Activated CD4-positive, alpha-beta T cell treated with anti-CD3 and anti-CD28 coated beads, Interleukin-2, amount 10 ng/mL, durations not matched to agents 7 days and 5 days (primary cell): ENCODE results near the gene UBE2S. TPM values are rescaled to one million over a fixed set of nuclear protein-coding genes. Genes with fewer than 3 reads are reported as not detected.

Experiments used
- CTCF ChIA-PET: fragments of 350-600 bp; sonication (Branson Sonifier 250); formaldehyde crosslinking; loops from one replicate; lab custom pipeline; 2021; ENCODE audit warnings: antibody characterized with exemption; lab: Charles Lee
- POLR2A ChIA-PET: fragments of 350-600 bp; sonication (Branson Sonifier 250); formaldehyde crosslinking; loops from one replicate; lab custom pipeline; 2021; ENCODE audit warnings: antibody characterized with exemption; lab: Charles Lee
- DNase-seq: peaks from one replicate; pipeline ENCODE4 v3.0.0-alpha.2; 2020
- H3K27ac Mint-ChIP-seq: one replicate; pipeline ENCODE4 v1.8.0; 2021; ENCODE audit warnings: mild to moderate bottlenecking, moderate library complexity, mixed read lengths
- H3K27me3 Mint-ChIP-seq: one replicate; pipeline ENCODE4 v1.8.0; 2021; ENCODE audit warnings: mixed read lengths
- H3K36me3 Mint-ChIP-seq: one replicate; pipeline ENCODE4 v1.8.0; 2021; ENCODE audit warnings: low read depth, mixed read lengths
- H3K4me1 Mint-ChIP-seq: one replicate; pipeline ENCODE4 v1.8.0; 2021; ENCODE audit warnings: mixed read lengths
- H3K4me3 Mint-ChIP-seq: one replicate; pipeline ENCODE4 v1.8.0; 2021; ENCODE audit warnings: mild to moderate bottlenecking, moderate library complexity, mixed read lengths
- H3K9me3 Mint-ChIP-seq: one replicate; pipeline ENCODE4 v1.8.0; 2021; ENCODE audit warnings: mixed read lengths
- total RNA-seq, 2 experiments: library from RNA; stranded (reverse); gene quantifications; one replicate each; pipeline ENCODE4 v1.2.3, GENCODE V29; 2021

The UBE2S gene
- total RNA-seq, 2 experiments from 2014 or later, result 238 to 255 TPM

DNA sequence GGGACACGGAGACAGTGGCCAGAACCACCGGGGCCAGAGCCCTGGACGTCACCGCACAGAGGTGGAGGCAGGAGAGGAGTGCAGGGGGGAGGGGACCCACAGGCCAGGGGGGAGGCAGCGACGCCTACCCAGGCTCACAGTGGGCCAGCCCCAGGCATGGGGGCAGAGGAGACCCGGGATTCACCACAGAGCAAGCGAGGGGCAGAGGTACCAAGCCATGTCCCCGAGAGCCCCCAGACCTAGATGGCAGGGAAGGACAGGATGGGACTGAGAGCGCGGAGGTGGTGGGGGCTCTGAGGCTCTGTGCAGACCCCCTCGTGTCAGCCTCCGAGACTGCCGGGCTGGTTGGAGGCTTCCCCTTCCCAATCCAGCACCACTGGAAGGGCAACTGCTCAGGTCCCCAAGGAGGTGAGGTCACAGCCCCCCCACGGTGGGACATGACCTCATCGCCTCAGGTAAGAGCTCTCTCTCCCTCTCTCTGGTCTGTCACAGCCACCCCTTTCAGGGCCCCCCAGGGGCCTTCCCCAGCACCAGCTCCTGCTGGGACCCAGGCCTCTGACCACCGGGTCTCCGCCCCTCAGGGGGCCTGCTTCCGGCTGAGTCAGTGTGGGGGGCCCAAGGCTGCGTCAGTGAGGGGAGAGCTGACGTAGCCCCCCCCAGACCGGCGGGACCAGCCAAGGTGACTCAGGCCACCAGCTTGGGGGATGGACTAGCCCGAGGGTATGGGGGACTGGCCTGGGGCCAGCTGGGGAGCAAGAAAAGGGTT, 35.1 kb downstream of the UBE2S start:
- Mint-ChIP-seq H3K36me3 (peaks cover 3% of the 10 kb centered on the region), H3K4me3 (no peak overlapping the region), H3K9me3 (no peaks in the 10 kb centered on the region), H3K27me3 (peaks cover 46% of the 10 kb centered on the region), H3K27ac (no peak overlapping the region), H3K4me1 (peaks cover 2% of the 10 kb centered on the region)
- CTCF ChIA-PET, result interaction anchor here (0.6 to 1.4 kb wide), 3 partner anchors 12 to 95 kb away, joined by 3 to 4 read pairs (median 3); partner anchors contain the start of gene TMEM238
- DNase-seq, result no peak
- POLR2A ChIA-PET, result no interaction called here

DNA sequence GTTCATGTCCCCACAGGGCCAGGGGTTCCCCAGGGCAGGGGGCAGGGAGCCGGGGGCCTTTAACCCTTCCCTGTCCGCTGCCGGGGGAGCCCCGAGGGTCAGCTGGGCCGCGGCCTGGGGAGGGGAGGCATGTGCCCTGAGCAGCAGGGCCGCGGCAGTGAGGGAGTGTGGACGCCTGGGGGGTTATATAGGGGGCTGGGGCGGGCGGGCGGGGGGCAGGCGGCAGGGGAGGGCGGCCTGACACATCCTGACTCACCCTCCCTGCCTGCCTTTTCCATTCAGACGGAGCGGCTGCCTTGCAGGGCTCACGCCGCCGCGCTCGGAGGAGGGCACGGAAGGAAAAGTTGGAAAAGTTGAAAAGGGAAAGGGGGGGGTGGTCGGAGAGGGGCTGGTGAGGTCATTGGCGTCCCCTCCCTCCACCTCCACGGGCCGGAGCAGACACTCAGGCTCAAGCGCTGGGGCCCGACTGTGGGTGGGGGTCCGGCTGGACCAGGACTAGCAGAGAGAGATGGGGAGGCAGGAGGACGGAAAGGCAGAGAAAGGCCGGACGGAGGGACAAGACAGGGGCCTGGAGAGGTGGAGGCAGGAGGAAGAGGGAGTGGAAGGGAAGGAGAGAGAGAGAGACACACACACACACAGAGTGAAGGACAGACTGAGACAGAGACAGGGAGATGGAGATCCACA, 37.1 kb downstream of the UBE2S start, which contains the start of gene IL11:
Gene IL11 (minus strand): TSS at position 159 of the 684 bp plus-strand sequence. CDS start 153 bp downstream, at position 6.
- DNase-seq, result no peak
- Mint-ChIP-seq H3K4me1 (peaks cover 2% of the 10 kb centered on the region), H3K27ac (no peak within 1 kb of the TSS), H3K9me3 (no peaks in the 10 kb centered on the region), H3K27me3 (peaks cover 48% of the 10 kb centered on the region), H3K4me3 (no peak within 1 kb of the TSS), H3K36me3 (peaks cover 3% of the 10 kb centered on the region)
- ChIA-PET CTCF (no interaction called here), POLR2A (no interaction called here)

DNA sequence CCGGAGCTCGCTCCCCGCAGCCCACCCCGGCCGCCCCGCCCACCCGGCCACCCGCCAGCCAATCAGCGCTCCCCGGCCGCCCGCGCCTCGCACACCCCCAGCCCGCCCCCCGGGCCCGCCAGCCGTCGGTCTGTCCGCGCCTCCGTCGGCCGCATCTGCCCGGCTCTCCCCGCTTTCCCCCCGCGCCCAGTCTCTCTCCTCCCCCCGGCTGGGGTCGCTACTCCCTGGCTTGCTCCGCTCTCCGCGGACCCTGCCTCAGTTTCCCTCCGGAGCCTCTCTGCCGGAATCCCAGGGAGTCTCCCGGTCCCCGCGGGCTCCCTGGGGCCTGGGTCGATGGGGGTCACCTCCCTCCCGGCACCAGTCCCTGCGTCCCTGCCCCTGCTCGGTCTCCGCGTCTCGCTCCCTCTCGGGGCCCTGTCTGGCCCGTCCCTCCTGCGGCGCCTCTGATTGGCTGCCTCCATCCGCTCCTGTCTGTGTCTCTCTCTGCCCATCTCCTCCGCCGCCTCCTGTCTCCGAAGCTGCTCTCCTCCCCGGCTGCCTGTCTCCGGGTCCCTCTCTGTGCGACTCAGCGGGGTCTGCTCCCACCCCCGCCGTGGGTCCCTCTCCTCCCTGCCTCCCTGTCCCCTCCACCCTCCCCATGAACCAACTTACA, 37.8 kb downstream of the UBE2S start:
- Mint-ChIP-seq H3K9me3 (no peaks in the 10 kb centered on the region), H3K4me1 (peaks cover 2% of the 10 kb centered on the region), H3K36me3 (peaks cover 3% of the 10 kb centered on the region), H3K4me3 (no peak overlapping the region), H3K27me3 (peaks cover 46% of the 10 kb centered on the region), H3K27ac (no peak overlapping the region)
- ChIA-PET CTCF (interaction anchor here (1.1 kb wide), 1 partner anchor 15 kb away, joined by 3 read pairs; the partner anchor contains the start of gene TMEM238), POLR2A (no interaction called here)
- no peak for DNase-seq

DNA sequence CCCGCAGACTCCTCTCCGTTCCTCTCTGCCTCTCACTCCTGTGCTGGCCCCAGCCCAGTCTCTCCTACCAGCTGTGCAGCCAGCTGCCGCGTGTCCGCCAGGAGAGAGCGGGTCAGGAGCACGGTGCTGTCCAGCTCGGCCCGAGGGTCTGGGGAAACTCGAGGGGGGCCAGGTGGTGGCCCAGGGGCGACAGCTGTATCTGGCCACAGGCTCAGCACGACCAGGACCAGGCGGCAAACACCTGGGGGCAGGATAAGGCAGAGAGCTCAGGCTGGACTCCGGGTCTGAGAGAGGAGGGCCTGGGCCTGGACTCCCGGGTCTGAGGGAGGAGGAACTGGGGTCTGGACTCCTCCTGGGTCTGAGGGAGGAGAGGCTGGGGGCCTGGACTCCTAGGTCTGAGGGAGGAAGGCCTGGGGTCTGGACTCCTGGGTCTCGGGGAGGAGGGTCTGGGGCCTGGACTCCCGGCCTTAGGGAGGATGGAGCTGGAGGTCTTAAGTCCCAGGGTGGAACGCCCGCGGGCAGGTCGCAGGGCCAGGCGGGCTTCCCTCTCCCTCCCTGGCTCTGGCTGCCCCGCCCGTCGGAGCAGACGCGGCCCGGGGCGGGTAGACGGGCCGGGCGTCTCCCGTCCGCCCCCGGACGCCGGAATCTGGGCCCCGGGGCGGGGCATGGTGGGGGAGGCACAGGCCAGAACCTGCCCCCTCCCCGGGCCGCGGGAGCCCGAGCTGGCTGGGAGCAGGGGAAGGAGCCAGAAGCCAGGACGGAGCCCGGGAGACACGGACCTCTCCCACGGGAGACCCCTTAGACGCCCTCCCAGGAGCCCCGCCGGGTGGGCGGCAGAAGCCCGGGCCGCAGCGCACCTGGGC, 38.7 kb downstream of the UBE2S start:
- H3K36me3 Mint-ChIP-seq, result peaks cover 3% of the 10 kb centered on the region
- peaks cover 2% of the 10 kb centered on the region for H3K4me1 Mint-ChIP-seq
- POLR2A ChIA-PET, result no interaction called here
- no peak overlapping the region for H3K4me3 Mint-ChIP-seq
- H3K27ac Mint-ChIP-seq, result no peak overlapping the region
- H3K27me3 Mint-ChIP-seq, result peaks cover 46% of the 10 kb centered on the region
- CTCF ChIA-PET, result interaction anchor here (0.9 to 1.3 kb wide), 3 partner anchors 15 to 57 kb away, joined by 3 read pairs; partner anchors contain the start of gene TMEM238
- H3K9me3 Mint-ChIP-seq, result no peaks in the 10 kb centered on the region
- no peak for DNase-seq

DNA sequence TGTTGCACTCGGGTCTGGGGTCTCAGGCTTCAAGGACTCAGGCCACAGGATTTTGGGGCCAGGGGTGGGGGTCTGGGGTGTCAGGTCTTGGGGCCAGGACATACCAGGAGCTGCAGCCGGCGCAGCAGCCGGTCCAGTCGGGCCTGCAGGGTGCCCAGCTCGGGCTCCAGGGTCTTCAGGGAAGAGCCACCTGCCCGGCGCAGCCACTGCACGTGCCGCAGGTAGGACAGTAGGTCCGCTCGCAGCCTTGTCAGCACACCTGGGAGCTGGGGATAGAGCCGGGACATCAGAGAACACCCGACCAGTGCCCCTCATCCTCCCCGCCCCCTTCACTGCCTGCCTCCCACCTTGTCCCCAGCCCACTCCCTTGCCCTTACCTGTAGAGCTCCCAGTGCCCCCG, 39.5 kb downstream of the UBE2S start:
- H3K9me3 Mint-ChIP-seq, result no peaks in the 10 kb centered on the region
- H3K4me1 Mint-ChIP-seq, result peaks cover 2% of the 10 kb centered on the region
- peaks cover 3% of the 10 kb centered on the region for H3K36me3 Mint-ChIP-seq
- ChIA-PET CTCF (interaction anchor here (0.9 to 1.3 kb wide), 2 partner anchors 16 to 56 kb away, joined by 3 read pairs; partner anchors contain the start of gene TMEM238), POLR2A (no interaction called here)
- H3K27me3 Mint-ChIP-seq, result peaks cover 42% of the 10 kb centered on the region
- no peak for DNase-seq
- H3K27ac Mint-ChIP-seq, result no peak overlapping the region
- no peak overlapping the region for H3K4me3 Mint-ChIP-seq

DNA sequence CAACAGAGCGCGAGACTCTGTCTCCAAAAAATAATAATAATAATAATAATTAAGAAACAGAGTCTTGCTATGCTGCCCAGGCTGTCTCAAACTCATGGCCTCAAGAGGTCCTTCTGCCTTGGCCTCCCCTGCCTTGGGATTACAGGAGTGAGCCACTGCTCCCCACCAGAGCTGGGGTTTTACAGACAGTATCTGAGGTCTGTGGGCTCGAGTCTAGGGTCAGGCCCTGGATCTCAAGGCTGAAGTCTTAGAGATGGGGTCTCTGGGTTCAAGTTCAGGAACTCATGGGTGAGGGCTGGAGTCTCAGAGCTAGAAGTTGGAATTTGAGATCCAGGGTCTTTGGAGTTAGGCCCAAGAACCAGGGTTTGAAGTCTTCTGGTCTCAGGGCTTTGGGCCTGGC, 40.8 kb downstream of the UBE2S start:
- POLR2A ChIA-PET, result no interaction called here
- peaks cover 3% of the 10 kb centered on the region for H3K36me3 Mint-ChIP-seq
- CTCF ChIA-PET, result interaction anchor here (1.3 to 1.5 kb wide), 2 partner anchors 9 to 206 kb away, joined by 3 read pairs; no protein-coding TSS in a partner anchor
- no peak overlapping the region for H3K27ac Mint-ChIP-seq
- no peaks in the 10 kb centered on the region for H3K9me3 Mint-ChIP-seq
- H3K4me3 Mint-ChIP-seq, result no peak overlapping the region
- no peak for DNase-seq
- H3K27me3 Mint-ChIP-seq, result peaks cover 32% of the 10 kb centered on the region
- H3K4me1 Mint-ChIP-seq, result peaks cover 2% of the 10 kb centered on the region

DNA sequence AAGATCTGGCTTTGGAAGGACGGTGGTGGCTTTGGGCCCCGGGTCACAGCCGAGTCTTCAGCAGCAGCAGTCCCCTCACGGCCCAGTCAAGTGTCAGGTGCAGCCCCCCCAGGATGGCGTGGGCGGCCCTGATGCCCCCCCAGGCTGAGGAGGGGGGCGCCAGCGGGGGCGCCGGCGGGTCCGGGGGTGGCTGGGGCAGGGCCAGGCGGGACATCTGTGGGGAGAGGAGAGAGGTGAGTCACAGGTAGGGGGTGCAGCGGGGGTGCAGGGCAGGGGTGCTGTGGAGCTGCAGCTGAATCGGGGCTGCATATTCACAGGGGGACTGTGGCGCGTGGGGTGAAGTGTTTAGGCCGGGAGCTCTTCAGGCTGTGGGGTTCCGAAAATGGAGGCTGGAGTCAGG, 41.6 kb downstream of the UBE2S start:
- Mint-ChIP-seq H3K4me3 (no peak overlapping the region), H3K9me3 (no peaks in the 10 kb centered on the region), H3K36me3 (peaks cover 2% of the 10 kb centered on the region), H3K27ac (no peak overlapping the region), H3K4me1 (peaks cover 2% of the 10 kb centered on the region), H3K27me3 (peaks cover 24% of the 10 kb centered on the region)
- DNase-seq, result no peak
- ChIA-PET CTCF (interaction anchor here (1.3 to 1.5 kb wide), 2 partner anchors 10 to 205 kb away, joined by 3 read pairs; no protein-coding TSS in a partner anchor), POLR2A (no interaction called here)

DNA sequence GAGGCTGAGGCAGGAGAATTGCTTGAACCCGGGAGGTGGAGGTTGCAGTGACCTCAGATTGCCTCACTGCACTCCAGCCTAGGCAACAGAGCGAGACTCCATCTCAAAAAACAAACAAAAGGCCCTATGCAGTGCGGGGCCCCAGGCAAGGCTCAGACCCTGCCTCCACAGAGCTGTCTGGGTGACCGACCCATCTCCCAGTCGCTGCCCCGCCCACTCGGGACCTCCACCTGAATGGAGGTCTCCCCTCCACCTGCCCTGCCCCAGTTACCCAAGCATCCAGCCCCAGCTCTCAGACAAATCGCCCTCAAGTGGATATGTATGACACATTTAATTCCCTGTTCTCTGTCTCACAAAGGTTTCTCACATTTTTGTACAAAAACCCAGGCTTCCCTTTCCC, 42.3 kb downstream of the UBE2S start:
- Mint-ChIP-seq H3K36me3 (no peaks in the 10 kb centered on the region), H3K4me1 (peaks cover 2% of the 10 kb centered on the region), H3K27me3 (peaks cover 18% of the 10 kb centered on the region), H3K9me3 (no peaks in the 10 kb centered on the region), H3K27ac (no peak overlapping the region), H3K4me3 (no peak overlapping the region)
- no peak for DNase-seq
- CTCF ChIA-PET, result no interaction called here
- POLR2A ChIA-PET, result no interaction called here

DNA sequence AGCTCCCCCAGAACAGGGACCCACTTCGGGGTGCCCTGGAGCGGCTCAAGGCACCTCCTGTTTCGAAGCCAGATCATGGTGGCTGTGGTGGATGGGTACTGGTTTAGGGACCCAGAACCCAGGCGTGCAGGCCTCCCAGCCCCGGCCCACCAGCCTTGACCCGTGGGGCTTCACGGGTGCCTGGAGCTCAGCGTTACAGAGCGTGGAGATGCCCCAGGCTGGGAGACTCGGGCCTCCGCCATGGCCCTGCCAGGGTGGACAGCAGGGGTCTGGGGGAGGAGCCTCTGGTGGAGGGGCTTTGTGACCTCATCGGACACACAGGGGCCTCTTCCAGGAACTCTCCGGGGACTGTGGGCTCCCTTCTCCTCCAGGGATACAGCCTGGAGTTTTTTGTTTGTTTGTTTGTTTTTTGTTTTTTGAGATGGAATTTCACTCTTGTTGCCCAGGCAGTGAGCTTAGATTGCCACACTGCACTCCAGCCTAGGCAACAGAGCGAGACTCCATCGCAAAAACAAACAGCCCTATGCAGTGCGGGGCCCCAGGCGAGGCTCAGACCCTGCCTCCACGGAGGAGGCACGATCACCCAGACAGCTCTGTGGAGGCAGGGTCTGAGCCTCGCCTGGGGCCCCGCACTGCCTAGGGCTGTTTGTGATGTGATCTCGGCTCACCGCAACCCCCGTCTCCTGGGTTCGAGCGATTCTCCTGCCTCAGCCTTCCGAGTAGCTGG, 44.4 kb downstream of the UBE2S start, which contains the start of gene GARIN5B:
Gene GARIN5B (minus strand): TSS at position 271 of the 727 bp plus-strand sequence. CDS start 194 bp downstream, at position 77.
- Mint-ChIP-seq H3K27ac (no peak within 1 kb of the TSS), H3K27me3 (peaks cover 6% of the 10 kb centered on the region), H3K4me1 (no peaks in the 10 kb centered on the region), H3K36me3 (no peaks in the 10 kb centered on the region), H3K4me3 (no peak within 1 kb of the TSS), H3K9me3 (no peaks in the 10 kb centered on the region)
- POLR2A ChIA-PET, result no interaction called here
- no peak for DNase-seq
- CTCF ChIA-PET, result no interaction called here

DNA sequence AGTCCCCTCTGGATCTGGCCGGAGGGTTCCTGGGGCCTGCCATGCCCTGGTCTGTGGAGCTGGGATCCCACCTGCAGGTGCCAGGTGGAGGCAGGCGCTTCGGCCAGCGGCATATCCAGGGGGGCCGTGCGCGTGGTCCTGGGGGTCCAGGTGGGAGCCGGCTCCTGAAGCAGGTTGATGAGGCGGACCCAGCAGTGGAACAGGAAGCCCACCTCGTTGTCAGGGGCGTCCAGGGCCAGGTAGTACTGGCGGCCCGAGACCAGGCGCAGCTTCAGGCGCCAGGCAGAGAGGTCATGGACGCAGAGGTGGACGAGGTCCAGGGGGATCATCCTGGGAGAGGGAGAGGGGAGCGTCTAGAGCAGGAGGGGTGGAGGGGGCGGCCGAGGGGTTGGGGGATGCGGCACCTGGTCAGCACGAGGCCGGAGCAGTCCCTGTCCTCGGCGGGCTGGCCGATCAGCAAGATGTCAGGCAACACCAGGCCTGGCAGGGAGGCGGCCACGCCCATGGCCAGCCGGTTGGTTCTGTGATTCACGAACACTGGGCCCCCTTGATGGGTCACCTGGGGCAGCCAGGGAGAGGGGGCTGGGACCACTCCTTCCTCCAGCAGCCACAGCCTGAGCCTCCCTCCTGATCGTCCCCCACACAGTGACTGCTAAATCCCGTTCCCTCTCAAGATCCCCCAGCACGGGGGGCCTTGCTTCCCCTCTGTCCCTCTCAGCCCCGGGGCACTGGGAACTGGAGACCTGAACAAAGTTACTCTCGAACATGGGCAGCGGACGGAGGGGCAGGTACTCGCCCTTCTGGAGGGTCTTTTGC, 45.2 kb downstream of the UBE2S start:
- H3K36me3 Mint-ChIP-seq, result no peaks in the 10 kb centered on the region
- peaks cover 4% of the 10 kb centered on the region for H3K27me3 Mint-ChIP-seq
- H3K4me1 Mint-ChIP-seq, result no peaks in the 10 kb centered on the region
- H3K9me3 Mint-ChIP-seq, result no peaks in the 10 kb centered on the region
- DNase-seq, result no peak
- no peak overlapping the region for H3K27ac Mint-ChIP-seq
- H3K4me3 Mint-ChIP-seq, result no peak overlapping the region
- CTCF ChIA-PET, result no interaction called here
- POLR2A ChIA-PET, result no interaction called here

DNA sequence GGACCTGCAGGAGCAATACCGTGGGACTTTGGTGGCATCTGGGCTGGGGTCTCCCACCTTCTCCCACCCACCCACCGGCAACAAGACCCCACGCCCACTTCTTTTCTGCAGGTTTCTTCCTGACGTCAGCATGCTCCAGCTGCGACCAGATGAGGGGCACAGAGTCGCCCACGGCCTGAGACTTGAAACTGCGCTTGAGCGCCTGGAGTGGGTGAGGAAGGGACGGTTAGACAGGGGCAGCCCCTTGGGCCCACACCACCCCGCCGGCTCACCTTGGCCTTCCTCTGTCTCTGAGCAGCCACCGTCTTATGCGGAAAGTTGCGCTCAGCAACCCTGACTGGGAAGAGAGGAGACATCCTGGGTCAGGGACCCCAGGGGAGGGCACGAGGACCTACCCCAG, 46.7 kb downstream of the UBE2S start:
- H3K27ac Mint-ChIP-seq, result no peak overlapping the region
- H3K4me3 Mint-ChIP-seq, result no peak overlapping the region
- H3K27me3 Mint-ChIP-seq, result peaks cover 10% of the 10 kb centered on the region
- H3K9me3 Mint-ChIP-seq, result no peaks in the 10 kb centered on the region
- POLR2A ChIA-PET, result no interaction called here
- H3K36me3 Mint-ChIP-seq, result no peaks in the 10 kb centered on the region
- CTCF ChIA-PET, result interaction anchor here (0.7 to 1.0 kb wide), 2 partner anchors 22 to 60 kb away, joined by 3 read pairs; no protein-coding TSS in a partner anchor
- no peaks in the 10 kb centered on the region for H3K4me1 Mint-ChIP-seq
- no peak for DNase-seq
